HG02610 (cell line): ENCODE measurements around the gene SIK3.
A peak's percentile ranks its signal among the peaks of the same experiment; 100 is the strongest.
"Not testable (repeated sequence)": the region's sequence is repeated elsewhere in the genome, so short reads cannot be mapped to it uniquely, and the experiment has no call there.

Experiments
- ATAC-seq: cut with Tn5 transposase; IDR thresholded peaks from one replicate; pipeline ENCODE4 v1.9.1; 2021; ENCODE audit warnings: mild to moderate bottlenecking, moderate library complexity; ENCODE audit not compliant: unreplicated experiment

SIK3 gene

GRCh38 chr11:117098269-117099232 is at the start of gene SIK3:
SIK3 (minus strand) TSS chr11:117098428; CDS start chr11:117098415, 13 bp downstream.
- ATAC-seq = peak; percentile 74

- no peak for ATAC-seq
Observed at GRCh38 chr11:117146521-117146920, 48.3 kb upstream of the SIK3 start.

DNA sequence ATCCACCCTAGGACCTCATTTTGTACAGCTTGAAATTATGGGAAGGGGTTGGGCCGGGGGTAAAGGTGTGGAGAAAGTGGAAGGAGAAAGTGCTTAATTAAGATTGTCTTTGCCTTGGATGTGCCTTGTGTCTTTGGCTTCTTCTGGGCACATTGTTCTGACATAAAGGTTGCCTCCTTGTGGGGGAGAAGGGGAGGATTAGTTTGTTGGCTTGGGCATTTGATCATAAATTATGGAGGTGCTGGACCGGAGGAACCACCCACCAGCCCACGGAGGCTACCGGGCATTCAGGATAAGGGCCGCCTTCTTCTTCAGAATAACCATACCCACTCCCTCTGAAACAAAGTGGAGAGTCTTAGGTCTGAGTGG is 47.1 kb upstream of the SIK3 start:
- ATAC-seq = no peak

DNA sequence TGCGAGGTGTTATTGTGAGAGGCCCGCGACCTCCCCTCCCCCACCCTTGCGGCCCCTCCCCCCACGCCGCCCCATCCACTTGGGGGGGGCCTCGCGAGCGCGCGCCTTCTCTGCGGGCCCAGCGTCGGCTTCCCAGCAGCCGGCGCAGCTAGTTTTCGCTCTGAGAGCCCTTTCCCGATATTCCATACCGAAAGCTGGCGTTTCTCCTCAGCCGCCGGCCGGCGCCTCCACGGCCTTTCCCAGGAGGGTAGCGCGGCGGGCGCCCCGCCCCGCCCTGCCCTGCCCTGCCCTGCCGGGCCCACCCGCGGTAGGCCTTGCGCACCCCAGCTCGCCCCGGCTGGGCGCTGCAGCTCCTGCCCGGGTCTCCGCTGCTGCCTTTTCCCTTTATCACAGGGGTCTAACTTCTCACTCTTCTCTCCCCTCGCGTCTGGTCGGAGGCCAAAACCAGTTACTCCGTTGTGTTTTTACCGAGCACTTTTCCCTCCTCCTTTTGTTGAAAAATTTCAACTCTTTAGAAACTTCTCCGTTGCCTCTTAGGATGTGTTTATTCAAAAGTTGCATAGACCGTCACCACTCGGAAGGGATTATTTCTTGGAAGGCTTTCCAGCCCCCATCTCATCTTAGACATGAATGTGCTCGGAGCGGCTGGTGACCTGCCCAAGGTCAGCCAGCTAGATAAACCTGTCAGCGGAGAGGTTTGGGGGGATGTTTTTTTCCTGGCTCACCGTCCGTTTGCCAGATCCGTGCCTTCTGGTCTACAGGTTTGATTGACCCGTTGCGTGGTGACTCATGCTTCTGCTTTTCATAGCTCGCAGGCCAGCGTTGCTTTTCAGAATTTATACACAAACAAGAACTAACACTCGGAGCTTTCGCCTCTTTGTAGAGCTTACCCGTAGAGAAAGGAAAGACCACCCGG is 46.5 kb upstream of the SIK3 start:
- peak; percentile 32 for ATAC-seq

- ATAC-seq = peak; percentile 97
Observed at GRCh38 chr11:117143871-117144476, 45.7 kb upstream of the SIK3 start, which contains the start of gene PAFAH1B2. PAFAH1B2 (plus strand) TSS chr11:117144287; CDS start chr11:117152448, 8,161 bp downstream.

GRCh38 chr11:117143390-117143789 is 45.2 kb upstream of the SIK3 start:
- ATAC-seq = no peak

DNA sequence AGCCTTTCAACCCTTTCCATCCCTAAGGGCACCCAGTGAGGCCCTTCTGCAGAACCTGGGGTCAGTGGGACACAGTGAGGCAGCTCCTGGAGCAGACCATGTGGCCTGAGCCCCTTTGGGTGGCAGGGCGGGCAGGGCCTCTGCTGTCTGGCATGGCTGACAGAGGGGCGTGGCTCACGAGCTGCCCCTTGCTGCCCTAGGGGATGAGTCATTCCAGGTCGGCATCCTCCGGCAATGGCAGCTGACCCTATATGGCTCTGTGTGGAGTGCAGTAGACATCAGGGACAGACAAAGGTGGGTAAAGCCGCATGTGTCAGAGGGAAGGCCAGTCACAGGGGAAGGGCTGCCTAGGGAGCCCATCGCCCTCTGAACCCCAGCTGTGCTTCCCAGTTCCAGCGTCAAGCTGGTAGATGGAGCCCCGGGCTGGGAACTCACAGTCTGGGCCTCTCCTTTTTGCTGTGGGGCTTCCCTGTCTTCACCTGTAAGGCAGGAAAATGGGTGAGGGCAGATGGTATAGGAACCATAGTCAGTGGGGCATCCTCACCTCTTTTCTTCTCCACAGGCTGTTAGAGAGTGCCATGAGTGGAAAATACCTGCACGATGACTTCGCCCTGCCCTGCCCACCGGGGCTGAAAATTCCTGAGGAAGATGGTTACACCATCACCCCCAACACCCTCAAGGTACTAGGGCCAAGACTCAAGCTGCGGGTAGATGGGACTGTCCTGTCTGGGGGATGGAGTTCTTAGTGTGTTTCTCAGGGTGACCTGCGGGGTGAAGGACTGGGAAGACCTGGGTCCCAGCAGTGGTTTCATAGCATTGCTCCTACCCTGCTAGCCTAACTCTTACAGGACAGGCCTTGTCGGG is 39.2 kb upstream of the SIK3 start:
- not testable (repeated sequence) for ATAC-seq

- ATAC-seq = not testable (repeated sequence)
Observed at GRCh38 chr11:117134979-117135378, 36.8 kb upstream of the SIK3 start.

DNA sequence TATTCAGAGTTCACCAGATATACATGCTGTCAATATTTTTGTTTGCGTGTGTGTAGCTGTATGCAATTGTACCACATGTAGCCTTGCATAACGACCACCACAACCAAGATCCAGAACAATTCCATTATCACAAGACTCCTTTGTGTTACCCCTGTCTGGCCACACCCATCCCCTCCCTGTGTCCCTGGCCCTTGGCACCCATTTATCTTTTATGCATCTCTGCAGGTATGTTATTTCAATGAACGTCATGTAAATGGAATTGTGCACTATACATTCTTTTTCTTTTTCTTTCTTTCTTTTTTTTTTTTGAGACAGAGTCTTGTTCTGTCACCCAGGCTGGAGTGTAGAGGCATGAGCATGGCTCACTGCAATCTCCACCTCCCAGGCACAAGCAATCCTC is 36.2 kb upstream of the SIK3 start:
- ATAC-seq = no peak

GRCh38 chr11:117130879-117131278 is 32.7 kb upstream of the SIK3 start:
- no peak for ATAC-seq

GRCh38 chr11:117130396-117130795 is 32.2 kb upstream of the SIK3 start:
- not testable (repeated sequence) for ATAC-seq

GRCh38 chr11:117128289-117128688 is 30.1 kb upstream of the SIK3 start:
- no peak for ATAC-seq

GRCh38 chr11:117127171-117127901 is 29.1 kb upstream of the SIK3 start:
- no peak for ATAC-seq

GRCh38 chr11:117126223-117126965 is 28.2 kb upstream of the SIK3 start:
- no peak for ATAC-seq

- ATAC-seq = no peak
Observed at GRCh38 chr11:117122556-117122955, 24.3 kb upstream of the SIK3 start.

GRCh38 chr11:117121176-117121575 is 22.9 kb upstream of the SIK3 start:
- no peak for ATAC-seq

GRCh38 chr11:117117681-117118080 is 19.5 kb upstream of the SIK3 start:
- ATAC-seq = no peak

GRCh38 chr11:117112939-117113338 is 14.7 kb upstream of the SIK3 start:
- ATAC-seq = not testable (repeated sequence)

DNA sequence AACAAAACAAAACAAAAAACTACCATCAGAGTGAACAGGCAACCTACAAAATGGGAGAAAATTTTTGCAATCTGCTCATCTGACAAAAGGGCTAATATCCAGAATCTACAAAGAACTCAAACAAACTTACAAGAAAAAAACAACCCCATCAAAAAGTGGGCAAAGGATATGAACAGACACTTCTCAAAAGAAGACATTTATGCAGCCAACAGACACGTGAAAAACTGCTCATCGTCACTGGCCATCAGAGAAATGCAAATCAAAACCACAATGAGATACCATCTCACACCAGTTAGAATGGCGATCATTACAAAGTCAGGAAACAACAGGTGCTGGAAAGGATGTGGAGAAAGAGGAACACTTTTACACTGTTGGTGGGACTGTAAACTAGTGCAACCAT is 14.3 kb upstream of the SIK3 start:
- ATAC-seq = not testable (repeated sequence)
